HG03064 (cell line): ENCODE data around the gene LAMC2.
"Not testable (repeated sequence)": the region's sequence is repeated elsewhere in the genome, so short reads cannot be mapped to it uniquely, and the experiment has no call there.

Source experiments
- ATAC-seq: cut with Tn5 transposase; IDR thresholded peaks from one replicate; pipeline ENCODE4 v1.9.1; 2021; ENCODE audit warnings: low read depth; ENCODE audit not compliant: unreplicated experiment

The LAMC2 gene

DNA sequence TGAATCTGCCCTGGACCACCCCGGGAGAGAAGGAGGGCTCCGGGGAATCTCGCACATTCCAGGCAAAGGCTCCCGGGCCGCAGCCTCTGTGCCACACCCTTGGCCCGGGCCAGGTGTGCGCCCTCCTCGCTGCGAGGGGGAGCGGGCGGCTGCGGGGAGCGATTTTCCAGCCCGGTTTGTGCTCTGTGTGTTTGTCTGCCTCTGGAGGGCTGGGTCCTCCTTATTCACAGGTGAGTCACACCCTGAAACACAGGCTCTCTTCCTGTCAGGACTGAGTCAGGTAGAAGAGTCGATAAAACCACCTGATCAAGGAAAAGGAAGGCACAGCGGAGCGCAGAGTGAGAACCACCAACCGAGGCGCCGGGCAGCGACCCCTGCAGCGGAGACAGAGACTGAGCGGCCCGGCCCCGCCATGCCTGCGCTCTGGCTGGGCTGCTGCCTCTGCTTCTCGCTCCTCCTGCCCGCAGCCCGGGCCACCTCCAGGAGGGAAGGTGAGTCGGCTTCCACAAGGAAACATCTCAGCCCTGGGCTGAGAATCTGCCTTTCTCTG, at the start of gene LAMC2:
Gene LAMC2, plus strand, starts transcription at position 324 of the 550 bp plus-strand sequence. Its CDS starts 89 bp downstream, at position 413.
- no peak for ATAC-seq

GRCh38 chr1:183137782-183138181, 48.3 kb upstream of the LAMC2 start:
- no peak for ATAC-seq

GRCh38 chr1:183138301-183138700, 47.8 kb upstream of the LAMC2 start:
- no peak for ATAC-seq

DNA sequence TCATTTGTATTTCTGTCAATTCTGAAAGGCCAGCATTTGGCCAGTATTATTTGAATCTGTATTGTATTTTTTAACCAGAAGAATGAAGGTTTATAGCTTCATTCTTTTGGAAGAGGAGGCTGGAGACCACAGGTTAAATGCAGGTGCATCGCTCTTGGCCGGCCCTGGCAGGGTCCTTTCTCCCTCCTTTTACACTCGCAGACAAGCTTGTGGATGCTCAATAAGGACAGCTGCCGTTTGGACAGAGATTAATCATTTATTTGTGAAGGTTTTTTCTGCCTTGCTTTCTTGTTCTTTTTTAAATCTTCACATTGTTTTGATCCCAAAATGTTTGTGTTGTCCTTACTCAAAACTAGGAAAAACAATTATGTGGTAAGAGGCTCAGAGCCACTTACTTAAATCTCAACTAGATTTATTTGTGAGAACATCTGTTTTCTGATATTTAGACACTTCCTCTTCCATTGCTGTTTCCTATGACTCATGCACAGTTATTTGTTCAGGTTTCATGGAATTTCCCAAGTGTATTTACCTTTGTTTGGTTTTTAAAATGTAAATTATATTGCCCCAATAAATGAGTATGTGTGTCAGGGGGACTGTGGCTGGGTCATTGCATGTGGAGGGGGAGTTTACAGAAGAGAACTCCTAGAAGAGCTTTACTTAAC, 46.7 kb upstream of the LAMC2 start:
- no peak for ATAC-seq

DNA sequence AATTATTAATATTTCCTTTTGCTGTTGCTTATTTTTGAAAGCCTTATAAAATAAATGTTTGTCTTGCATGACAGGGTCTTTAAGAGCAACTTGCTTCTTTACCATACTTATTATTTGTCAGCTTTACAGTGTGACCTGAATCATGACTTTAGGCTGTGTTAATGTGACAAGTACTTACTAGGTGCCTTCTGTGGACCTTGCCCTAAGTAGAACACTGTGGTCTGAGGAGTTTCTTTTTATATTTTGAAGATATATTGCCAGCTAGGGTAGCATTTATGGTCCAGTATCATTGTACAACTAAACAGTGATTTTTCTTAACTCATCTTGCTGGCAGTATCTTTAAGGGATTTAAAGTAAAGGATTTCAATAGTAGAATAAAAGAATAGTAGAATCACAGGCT, 45.4 kb upstream of the LAMC2 start:
- ATAC-seq: no peak

DNA sequence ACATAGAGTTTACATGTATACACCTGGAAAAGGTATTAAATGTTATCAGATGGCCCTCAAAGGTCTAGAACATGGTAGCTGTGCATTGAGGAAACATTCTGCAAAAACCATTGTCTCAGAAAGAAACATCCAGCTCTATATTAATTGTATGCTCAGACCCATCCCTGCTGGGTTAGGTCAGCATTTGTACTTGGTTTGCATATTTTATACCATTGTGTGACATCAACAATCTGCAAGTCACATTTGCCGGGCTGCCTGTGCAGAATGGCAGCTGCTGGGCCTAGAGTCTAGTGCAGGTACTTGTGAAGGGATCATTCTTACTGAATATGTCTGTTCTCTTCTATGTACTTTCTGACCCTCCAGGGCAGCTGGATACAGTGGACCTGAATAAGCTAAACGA, 43.9 kb upstream of the LAMC2 start:
- no peak for ATAC-seq

DNA sequence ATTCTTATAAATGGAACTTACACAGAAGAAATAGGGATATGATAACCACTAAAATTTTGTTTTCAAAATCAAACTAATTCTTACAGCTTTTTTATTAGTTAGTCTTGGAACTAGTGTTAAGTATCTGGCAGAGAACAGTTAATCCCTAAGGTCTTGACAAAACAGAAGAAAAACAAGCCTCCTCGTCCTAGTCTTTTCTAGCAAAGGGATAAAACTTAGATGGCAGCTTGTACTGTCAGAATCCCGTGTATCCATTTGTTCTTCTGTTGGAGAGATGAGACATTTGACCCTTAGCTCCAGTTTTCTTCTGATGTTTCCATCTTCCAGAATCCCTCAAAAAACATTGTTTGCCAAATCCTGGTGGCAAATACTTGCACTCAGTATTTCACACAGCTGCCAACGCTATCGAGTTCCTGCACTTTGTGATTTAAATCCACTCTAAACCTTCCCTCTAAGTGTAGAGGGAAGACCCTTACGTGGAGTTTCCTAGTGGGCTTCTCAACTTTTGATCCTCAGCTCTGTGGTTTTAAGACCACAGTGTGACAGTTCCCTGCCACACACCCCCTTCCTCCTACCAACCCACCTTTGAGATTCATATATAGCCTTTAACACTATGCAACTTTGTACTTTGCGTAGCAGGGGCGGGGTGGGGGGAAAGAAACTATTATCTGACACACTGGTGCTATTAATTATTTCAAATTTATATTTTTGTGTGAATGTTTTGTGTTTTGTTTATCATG, 42.3 kb upstream of the LAMC2 start:
- no peak for ATAC-seq

DNA sequence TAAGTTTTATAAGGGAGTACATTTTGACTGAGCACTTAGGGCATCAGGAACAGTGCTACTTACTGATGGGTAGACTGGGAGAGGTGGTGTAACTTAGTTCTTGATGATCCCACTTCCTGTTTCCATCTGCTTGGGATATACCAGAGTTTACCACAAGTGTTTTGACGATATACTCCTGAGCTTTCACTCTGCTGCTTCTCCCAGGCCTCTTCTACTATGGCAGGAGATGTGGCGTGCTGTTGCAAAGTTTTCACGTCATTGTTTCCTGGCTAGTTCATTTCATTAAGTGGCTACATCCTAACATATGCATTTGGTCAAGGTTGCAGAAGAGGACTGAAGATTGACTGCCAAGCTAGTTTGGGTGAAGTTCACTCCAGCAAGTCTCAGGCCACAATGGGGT, 41.3 kb upstream of the LAMC2 start:
- ATAC-seq: no peak

- ATAC-seq: no peak
These were observed 38.3 kb upstream of the LAMC2 start for GRCh38 chr1:183147735-183148134.

- no peak for ATAC-seq
These were observed 37.5 kb upstream of the LAMC2 start for GRCh38 chr1:183148599-183148998.

GRCh38 chr1:183149273-183149672, 36.8 kb upstream of the LAMC2 start:
- no peak for ATAC-seq

DNA sequence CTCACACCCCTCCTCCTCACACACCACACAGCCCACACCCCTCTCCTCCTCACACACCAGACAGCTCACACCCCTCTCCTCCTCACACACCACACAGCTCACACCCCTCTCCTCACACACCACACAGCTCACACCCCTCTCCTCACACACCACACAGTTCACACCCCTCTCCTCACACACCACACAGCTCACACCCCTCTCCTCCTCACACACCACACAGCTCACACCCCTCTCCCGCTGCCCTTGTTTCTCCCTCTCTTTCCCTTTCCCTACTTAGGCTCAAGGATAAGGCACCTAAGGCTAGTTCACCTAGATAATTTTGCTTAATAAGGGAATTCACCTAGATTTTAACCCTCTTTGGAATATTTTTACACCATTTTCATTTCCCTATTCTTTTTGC, 36.0 kb upstream of the LAMC2 start:
- not testable (repeated sequence) for ATAC-seq

DNA sequence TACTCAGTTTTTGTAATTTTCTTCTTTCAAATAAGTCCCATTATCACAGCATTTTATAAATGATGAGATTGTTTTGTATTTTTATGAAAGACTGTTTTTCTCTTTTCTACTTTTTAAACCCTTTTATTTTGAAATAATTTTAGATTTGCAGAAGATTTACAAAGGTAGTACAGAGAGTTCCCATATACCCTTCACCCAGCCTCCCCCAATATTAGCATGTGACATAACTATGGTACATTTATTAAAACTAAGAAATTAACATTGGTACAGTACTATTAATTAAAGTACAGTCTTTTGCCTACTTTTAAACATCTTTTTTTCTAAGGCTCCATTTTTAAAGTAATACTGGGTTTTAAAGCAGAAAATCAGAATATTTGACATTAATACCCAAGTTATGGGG, 35.6 kb upstream of the LAMC2 start:
- ATAC-seq: no peak

DNA sequence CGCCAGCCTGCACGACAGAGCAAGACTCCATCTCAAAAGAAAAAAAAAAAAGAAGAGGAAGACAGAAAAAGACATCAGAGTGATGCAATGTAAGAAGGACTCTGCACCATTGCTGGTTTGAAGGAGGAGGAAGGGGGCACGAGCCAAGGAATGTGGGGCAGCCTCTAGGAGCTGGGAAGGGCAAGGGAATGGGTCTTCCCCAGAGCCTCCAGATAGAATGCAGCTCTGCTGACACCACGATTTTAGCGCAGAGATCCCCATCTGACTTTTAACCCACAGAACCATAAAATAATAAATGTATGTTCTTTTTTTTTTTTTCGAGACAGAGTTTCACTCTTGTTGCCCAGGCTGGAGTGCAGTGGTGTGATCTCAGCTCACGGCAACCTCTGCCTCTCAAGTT, 33.9 kb upstream of the LAMC2 start:
- no peak for ATAC-seq

DNA sequence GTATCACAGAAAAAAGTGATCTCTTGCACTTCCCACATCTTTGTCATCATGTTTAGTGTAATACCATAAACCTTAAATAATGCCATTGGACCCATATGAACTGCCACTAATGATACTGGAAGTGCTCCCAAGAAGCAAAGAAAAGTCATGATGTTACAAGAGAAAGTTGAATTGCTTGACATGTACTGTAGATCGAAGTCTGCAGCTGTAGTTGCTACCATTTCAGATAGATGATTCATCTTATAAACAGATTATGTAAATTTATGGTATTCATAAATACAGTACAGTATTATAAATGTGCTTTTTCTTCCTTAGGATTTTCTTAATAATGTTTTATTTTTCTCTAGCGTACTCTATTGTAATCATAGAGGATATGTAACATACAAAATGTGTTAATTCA, 30.1 kb upstream of the LAMC2 start:
- ATAC-seq: no peak

DNA sequence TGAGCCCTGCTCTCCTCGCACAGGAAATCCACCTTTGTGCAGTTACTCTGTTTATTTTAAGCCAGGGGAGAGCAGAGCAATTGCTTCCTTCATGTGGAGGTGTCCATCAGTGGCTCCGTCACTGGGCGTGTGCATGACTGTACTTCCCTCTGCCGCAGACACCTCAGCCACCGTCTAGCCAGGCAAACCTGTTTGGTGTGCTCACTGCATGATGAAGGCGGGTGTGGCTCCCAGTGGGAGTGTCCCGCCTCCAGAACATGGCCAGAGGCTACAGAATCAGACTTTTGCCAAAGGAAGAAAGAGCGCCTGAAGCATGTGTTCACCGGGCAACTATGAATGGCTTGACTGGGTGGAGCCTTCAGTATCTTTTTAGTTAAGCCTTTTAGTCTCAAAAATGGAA, 26.1 kb upstream of the LAMC2 start:
- no peak for ATAC-seq

DNA sequence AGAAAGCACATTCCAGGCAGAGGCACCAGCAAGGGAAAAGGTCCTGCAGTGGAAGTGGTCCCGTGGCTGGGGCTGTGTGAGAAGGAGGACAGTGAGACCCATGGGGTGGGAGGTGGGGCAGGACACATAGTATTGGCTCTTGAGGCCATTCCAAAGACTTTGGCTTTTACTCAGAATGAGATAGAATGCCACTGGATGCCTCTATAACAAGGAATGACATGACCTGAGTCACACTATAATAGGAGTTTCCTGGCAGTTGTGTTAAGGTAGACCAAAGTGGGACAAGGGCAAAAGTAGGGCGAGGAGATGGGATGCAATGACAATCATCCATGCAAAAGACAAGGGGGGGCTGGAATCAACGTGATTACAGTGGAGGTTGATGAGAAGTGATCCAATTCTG, 24.7 kb upstream of the LAMC2 start:
- no peak for ATAC-seq

DNA sequence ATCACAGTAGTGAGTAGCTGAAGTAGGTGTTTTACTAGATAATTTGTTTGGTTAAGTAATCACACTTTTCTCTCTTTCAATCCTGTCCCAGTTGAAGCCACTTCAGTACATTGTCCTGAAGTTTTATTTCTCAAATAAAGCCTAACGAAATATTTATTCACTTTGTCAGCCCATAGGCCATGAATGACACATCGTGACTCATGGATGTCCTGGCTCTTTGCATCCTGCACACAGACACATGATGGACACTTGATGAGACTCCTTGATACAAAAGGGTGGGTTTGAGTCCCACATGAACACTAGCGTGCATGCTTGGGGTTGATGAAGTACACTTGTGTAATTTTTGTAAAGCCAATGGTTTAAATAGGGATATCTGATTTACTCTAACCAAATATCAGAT, 22.7 kb upstream of the LAMC2 start:
- no peak for ATAC-seq

DNA sequence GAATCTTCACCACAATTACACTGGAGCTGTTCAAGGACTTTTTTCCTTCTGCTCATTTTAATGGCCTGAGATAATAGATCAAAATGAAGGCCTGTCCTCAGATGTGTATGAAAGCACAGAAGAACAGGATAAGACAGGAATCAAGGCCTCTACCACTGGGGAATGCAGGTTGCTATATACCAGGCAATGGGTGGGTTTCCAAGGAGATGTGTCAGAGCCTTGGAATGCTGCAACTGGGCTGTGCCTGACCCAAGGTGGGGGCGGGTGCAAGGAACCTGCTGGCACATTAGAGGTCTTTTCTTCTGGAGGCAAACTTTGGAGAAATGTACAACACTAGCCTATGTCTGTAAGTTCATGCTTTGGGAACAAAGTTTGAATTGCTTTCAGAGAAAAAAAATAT, 21.7 kb upstream of the LAMC2 start:
- ATAC-seq: no peak

DNA sequence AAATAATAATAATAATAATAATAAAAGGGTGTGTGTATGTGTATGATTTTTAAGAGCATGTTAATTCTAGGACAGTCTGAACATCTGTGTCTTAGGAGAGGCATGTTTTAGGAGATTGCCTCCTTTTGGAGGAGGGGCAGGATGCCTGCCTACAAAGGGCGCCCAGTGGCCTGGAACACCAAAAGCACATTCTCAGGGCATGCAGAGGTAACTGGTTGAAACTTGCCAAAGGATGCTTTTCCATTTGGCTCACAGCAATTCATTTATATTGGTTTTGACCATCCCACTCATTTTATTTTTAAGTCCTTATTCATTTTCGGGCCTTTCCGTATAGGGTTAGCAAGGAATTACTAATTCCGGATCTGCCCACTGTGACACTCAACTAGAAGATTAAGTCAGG, 21.1 kb upstream of the LAMC2 start:
- ATAC-seq: no peak

DNA sequence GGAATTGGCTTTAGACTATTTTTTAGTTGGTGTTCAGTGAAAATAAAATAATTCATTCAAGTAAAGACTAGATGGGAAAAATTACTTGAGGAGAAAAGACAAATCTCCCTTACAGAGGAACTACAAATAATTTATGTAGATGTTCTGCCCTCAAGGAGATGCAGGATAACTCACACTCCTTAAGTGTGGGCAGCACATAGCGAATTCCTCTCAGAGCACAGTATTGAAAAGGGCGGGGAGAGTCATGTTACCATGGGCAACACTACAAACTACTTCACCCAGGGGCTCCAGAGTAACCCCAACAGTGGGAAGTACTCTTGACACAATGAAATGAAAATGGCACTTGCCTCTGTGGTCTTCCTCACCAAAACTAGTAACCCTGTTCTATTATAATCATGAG, 20.6 kb upstream of the LAMC2 start:
- no peak for ATAC-seq

- no peak for ATAC-seq
These were observed 19.6 kb upstream of the LAMC2 start for GRCh38 chr1:183166454-183166853.
